Caco-2 (cell line): ENCODE results near the gene CDH13. TPM values are rescaled to one million over a fixed set of nuclear protein-coding genes. Genes with fewer than 3 reads are reported as not detected.

Source experiments
- BruUV-seq: library from RNA; stranded (reverse); fragments of 400-500 nt; replicated peaks from 2 replicates; lab custom pipeline; 2021; lab: Mats Ljungman, UMichigan
- CTCF ChIA-PET: fragments of 300-600 bp; sonication (Branson Sonifier 250); formaldehyde crosslinking; loops from one replicate; lab custom pipeline; 2022; ENCODE audit warnings: antibody characterized with exemption; lab: Charles Lee
- POLR2A ChIA-PET: fragments of 300-600 bp; sonication (Branson Sonifier 250); formaldehyde crosslinking; loops from one replicate; lab custom pipeline; 2022; ENCODE audit warnings: antibody characterized with exemption; lab: Charles Lee
- DNase-seq, 2 experiments: peaks; one replicate each; pipeline versions ENCODE4 v3.0.0 to v3.0.0-alpha.2; 2020 to 2022
- H3K27me3 ChIP-seq: replicated peaks from 2 replicates; pipeline ENCODE4 v1.6.0; 2011; ENCODE audit warnings: low read length; ENCODE audit not compliant: control insufficient read depth, insufficient read depth
- H3K36me3 ChIP-seq: 2 replicates; pipeline ENCODE4 v1.5.1; 2011; ENCODE audit warnings: low read length; ENCODE audit not compliant: control insufficient read depth, insufficient read depth
- H3K4me1 ChIP-seq: fragments of 250-450 bp; sonication (Bioruptor Pico); 2 replicates; pipeline ENCODE4 v1.5.1; 2020; ENCODE audit warnings: mild to moderate bottlenecking
- H3K4me3 ChIP-seq: 2 replicates; pipeline ENCODE4 v1.5.1; 2011; ENCODE audit warnings: low read depth, mild to moderate bottlenecking, control low read depth, low read length
- H3K9me3 ChIP-seq: fragments of 250-450 bp; sonication (Bioruptor Pico); 2 replicates; pipeline ENCODE4 v1.5.1; 2020; ENCODE audit warnings: mild to moderate bottlenecking, moderate library complexity
- H3K27ac Mint-ChIP-seq: one replicate; pipeline ENCODE4 v1.8.0; 2022; ENCODE audit warnings: mixed read lengths; ENCODE audit not compliant: unreplicated experiment
- H3K27me3 Mint-ChIP-seq: one replicate; pipeline ENCODE4 v1.8.0; 2022; ENCODE audit warnings: mixed read lengths; ENCODE audit not compliant: insufficient read depth, unreplicated experiment
- H3K36me3 Mint-ChIP-seq: one replicate; pipeline ENCODE4 v1.8.0; 2022; ENCODE audit warnings: mild to moderate bottlenecking, mixed read lengths; ENCODE audit not compliant: insufficient read depth, unreplicated experiment
- H3K4me1 Mint-ChIP-seq: one replicate; pipeline ENCODE4 v1.8.0; 2022; ENCODE audit warnings: low read depth, mixed read lengths; ENCODE audit not compliant: unreplicated experiment
- H3K4me3 Mint-ChIP-seq: one replicate; pipeline ENCODE4 v1.8.0; 2022; ENCODE audit warnings: mild to moderate bottlenecking, moderate library complexity, mixed read lengths; ENCODE audit not compliant: unreplicated experiment
- H3K9me3 Mint-ChIP-seq: one replicate; pipeline ENCODE4 v1.8.0; 2022; ENCODE audit warnings: mixed read lengths; ENCODE audit not compliant: unreplicated experiment
- intact Hi-C: fragments of 100-400 bp; cut with micrococcal nuclease; formaldehyde crosslinking; loops from one replicate; pipeline ENCODE4 v1.10.0; 2022; ENCODE audit not compliant: unreplicated experiment
- total RNA-seq: library from RNA; stranded (reverse); gene quantifications from 2 replicates; pipeline ENCODE4 v1.2.3, GENCODE V29; 2022
- TF ChIP-seq, protein P1 (sequence below), 2 experiments: fragments of 200-600 bp in 1 of 2; IDR thresholded peaks; 1 replicate in 1 of 2; 2 replicates in 1 of 2; pipeline versions ENCODE4 v1.5.1 to v1.8.0; 2011 to 2022; ENCODE audit warnings: antibody characterized with exemption in 1 of 2, control low read depth in 1 of 2, inconsistent platforms in 1 of 2, low read depth in 1 of 2, low read length in 1 of 2, mild to moderate bottlenecking in 1 of 2, moderate library complexity in 1 of 2; ENCODE audit not compliant: insufficient read depth in 1 of 2, severe bottlenecking in 1 of 2, unreplicated experiment in 1 of 2

Gene CDH13
- total RNA-seq, 1 experiment from 2014 or later, result 2.2 TPM

GRCh38 chr16:83807710-83808572, 1181.2 kb downstream of the CDH13 start, which contains the start of gene HSBP1:
HSBP1 (plus strand) TSS chr16:83807978; CDS start chr16:83808077, 99 bp downstream.
- Histone ChIP-seq H3K36me3 (no peaks in the 10 kb centered on the region), H3K27me3 (no peaks in the 10 kb centered on the region), H3K4me1 (0 out of 2 replicates have a peak, but pooled peaks cover 3% of the 10 kb centered on the region), H3K9me3 (no peaks in the 10 kb centered on the region), H3K4me3 (peak within 1 kb of the TSS; percentile 87)
- peaks cover 5% of the 10 kb centered on the region for H3K9me3 Mint-ChIP-seq
- H3K27ac Mint-ChIP-seq, result peak within 1 kb of the TSS; percentile 91
- TF ChIP-seq, protein P1, sequence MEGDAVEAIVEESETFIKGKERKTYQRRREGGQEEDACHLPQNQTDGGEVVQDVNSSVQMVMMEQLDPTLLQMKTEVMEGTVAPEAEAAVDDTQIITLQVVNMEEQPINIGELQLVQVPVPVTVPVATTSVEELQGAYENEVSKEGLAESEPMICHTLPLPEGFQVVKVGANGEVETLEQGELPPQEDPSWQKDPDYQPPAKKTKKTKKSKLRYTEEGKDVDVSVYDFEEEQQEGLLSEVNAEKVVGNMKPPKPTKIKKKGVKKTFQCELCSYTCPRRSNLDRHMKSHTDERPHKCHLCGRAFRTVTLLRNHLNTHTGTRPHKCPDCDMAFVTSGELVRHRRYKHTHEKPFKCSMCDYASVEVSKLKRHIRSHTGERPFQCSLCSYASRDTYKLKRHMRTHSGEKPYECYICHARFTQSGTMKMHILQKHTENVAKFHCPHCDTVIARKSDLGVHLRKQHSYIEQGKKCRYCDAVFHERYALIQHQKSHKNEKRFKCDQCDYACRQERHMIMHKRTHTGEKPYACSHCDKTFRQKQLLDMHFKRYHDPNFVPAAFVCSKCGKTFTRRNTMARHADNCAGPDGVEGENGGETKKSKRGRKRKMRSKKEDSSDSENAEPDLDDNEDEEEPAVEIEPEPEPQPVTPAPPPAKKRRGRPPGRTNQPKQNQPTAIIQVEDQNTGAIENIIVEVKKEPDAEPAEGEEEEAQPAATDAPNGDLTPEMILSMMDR (IDR thresholded peaks at IDR 0.05; ENCODE audit: insufficient read depth in 1 of 2, low read depth in 1 of 2, low read length in 1 of 2, severe bottlenecking in 1 of 2, unreplicated experiment in 1 of 2), result no peak
- H3K36me3 Mint-ChIP-seq, result peaks cover 47% of the 10 kb centered on the region
- peak within 1 kb of the TSS; percentile 98 for H3K4me3 Mint-ChIP-seq
- H3K27me3 Mint-ChIP-seq, result no peaks in the 10 kb centered on the region
- H3K4me1 Mint-ChIP-seq, result peaks cover 28% of the 10 kb centered on the region
- DNase-seq, result peak; percentile 96 to 97
- intact Hi-C loops, result no loop called here
- ChIA-PET CTCF (interaction anchor here (1.0 kb wide), 1 partner anchor 119 kb away, joined by 3 read pairs; no protein-coding TSS in a partner anchor), POLR2A (interaction anchor here (0.6 to 1.4 kb wide), 2 partner anchors 68 to 92 kb away, joined by 3 to 4 read pairs; partner anchors contain the start of gene MLYCD)
- no TSS peak for BruUV-seq

GRCh38 chr16:83808573-83809014, 1181.8 kb downstream of the CDH13 start:
- Histone ChIP-seq H3K4me3 (peak overlapping the region; percentile 87), H3K4me1 (peaks cover 7% of the 10 kb centered on the region; the same call in 1 of the 2 replicates), H3K36me3 (no peaks in the 10 kb centered on the region), H3K9me3 (no peaks in the 10 kb centered on the region), H3K27me3 (no peaks in the 10 kb centered on the region)
- Mint-ChIP-seq H3K27ac (peak overlapping the region; percentile 91), H3K4me1 (peaks cover 23% of the 10 kb centered on the region), H3K4me3 (peak overlapping the region; percentile 98), H3K9me3 (no peaks in the 10 kb centered on the region), H3K36me3 (peaks cover 52% of the 10 kb centered on the region), H3K27me3 (no peaks in the 10 kb centered on the region)
- intact Hi-C loops, result no loop called here
- BruUV-seq, result TSS peak; percentile 49
- POLR2A ChIA-PET, result interaction anchor here (1.4 kb wide), 1 partner anchor 91 kb away, joined by 4 read pairs; the partner anchor contains the start of gene MLYCD
- CTCF ChIA-PET, result no interaction called here
- TF ChIP-seq, protein P1 (IDR thresholded peaks at IDR 0.05; ENCODE audit: insufficient read depth in 1 of 2, low read depth in 1 of 2, low read length in 1 of 2, severe bottlenecking in 1 of 2, unreplicated experiment in 1 of 2), result no peak
- DNase-seq, result no peak

- Mint-ChIP-seq H3K9me3 (no peaks in the 10 kb centered on the region), H3K27me3 (no peaks in the 10 kb centered on the region), H3K36me3 (peaks cover 52% of the 10 kb centered on the region), H3K27ac (no peak overlapping the region), H3K4me3 (peak overlapping the region; percentile 98), H3K4me1 (peaks cover 23% of the 10 kb centered on the region)
- TF ChIP-seq, protein P1 (IDR thresholded peaks at IDR 0.05; ENCODE audit: insufficient read depth in 1 of 2, low read depth in 1 of 2, low read length in 1 of 2, severe bottlenecking in 1 of 2, unreplicated experiment in 1 of 2), result no peak
- ChIA-PET POLR2A (no interaction called here), CTCF (no interaction called here)
- H3K4me3 ChIP-seq, result peak overlapping the region; percentile 87
- no peak for DNase-seq
- no peaks in the 10 kb centered on the region for H3K36me3 ChIP-seq
- H3K27me3 ChIP-seq, result no peaks in the 10 kb centered on the region
- H3K9me3 ChIP-seq, result no peaks in the 10 kb centered on the region
- peaks cover 12% of the 10 kb centered on the region for H3K4me1 ChIP-seq
- intact Hi-C loops, result no loop called here
- no TSS peak for BruUV-seq
Measured at GRCh38 chr16:83809092-83809491, 1182.3 kb downstream of the CDH13 start.
